HK-2 (cell line): ENCODE data around the gene PRKCG.
"Not testable (repeated sequence)": the region's sequence is repeated elsewhere in the genome, so short reads cannot be mapped to it uniquely, and the experiment has no call there.

Experiments
- DNase-seq: peaks from one replicate; pipeline ENCODE4 v3.0.0-alpha.2; 2018; ENCODE audit not compliant: unreplicated experiment

Gene PRKCG

DNA sequence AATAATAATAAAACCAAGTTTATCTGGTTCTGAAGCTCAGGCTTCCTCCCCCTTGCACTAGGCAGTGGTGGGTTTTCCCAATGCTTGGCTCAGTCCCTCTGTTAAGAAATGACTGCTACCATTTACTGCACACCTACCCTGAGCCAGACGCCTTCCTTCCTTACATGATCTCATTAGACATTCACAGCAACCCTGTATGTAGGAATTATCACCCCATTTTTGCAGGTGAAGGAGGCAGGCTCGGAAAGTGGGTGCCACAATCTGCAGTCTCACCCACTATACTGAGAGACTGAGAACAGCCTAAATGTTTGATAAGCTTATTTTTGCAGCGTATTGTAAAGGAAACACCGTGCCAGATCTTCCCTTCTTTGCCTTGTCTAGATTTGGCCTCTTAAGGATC is 62.4 kb downstream of the PRKCG start:
- DNase-seq, result no peak

DNA sequence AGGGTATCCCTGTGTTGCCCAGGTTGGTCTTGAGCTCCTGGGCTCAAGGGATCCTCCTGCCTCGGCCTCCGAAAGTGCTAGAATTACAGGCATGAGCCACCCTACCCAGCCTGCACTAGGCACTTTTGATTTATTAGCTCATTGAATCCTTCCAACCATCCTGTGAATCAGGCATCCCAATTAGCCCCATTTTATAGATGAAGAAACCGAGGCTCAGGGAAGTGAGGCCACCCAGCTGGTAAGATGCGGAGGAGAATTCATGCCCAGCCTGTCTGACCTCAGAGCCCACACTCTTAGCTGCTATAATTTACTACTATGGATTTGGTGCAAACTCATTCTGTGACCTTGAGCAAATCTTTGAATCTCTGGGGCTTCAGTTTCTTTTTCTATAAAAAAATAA is 62.9 kb downstream of the PRKCG start:
- no peak for DNase-seq

DNA sequence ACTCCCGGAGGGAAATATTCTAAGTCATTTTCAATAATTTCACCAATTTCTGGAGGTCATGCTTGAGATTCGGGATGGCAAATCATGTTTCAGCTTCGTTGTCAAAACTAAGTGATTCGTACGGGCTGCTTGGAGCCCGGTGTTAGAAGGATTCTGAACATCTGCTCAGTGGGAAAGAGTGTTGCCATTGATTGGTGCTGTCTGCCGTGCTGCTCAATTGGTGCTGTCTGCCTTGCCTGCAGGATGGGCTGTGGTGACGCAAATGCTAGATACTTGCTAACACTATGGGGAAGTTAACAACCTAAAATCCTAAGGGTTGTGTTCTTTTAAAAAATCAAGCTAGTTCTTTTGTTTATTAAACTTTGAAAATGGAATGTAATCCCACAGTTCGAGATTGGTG is 63.4 kb downstream of the PRKCG start:
- no peak for DNase-seq

DNA sequence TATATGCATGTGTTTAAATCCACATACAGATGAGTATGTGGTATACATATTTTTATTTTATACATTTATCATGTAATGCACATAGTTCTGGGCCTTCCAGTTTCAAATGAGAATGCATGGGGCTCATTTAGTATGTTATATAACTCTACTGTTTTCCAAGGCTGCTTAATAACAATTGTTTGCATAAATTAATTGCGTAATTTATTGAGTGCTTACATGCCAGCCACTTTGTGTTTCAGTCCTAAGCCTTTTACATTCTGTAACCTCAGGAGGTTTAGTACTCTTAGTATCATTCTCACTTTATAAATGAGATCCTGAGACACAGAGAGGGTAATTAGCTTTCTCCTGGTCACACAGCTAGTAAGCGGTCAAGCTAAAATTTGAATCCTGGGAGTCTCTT is 64.0 kb downstream of the PRKCG start:
- DNase-seq, result no peak

DNA sequence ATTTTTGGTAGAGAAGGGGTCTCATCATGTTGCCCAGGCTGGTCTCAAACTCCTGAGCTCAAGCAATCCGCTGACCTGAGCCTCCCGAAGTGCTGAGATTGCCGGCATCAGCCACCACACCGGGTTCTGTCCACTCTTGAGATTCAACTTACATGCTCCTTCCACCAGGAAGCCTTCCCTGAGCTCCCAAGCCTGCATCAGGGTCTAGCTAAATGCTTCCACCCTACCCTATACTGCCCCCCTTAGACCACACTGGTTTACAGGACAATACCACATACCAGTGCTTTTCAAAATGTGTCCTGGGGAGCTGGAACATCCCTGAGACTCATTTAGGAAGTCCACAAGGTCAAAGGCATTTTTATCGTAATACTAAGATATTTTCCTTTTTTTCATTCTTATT is 65.6 kb downstream of the PRKCG start:
- no peak for DNase-seq

DNA sequence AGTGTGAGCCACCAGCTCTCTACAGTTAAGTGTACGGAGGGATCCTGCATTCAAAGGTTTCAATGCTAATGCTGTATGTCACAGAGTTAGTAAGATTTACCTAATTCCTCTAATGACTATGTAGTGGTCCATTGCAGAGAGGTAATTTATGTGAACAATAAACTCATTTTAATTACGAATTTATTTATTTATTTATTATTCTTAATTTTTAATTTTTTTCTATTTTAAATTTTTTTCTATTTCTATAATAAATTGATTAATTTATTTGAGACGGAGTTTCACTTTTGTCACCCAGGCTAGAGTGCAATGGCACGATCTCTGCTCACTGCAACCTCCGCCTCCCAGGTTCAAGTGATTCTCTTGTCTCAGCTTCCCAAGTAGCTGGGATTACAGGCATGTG is 66.6 kb downstream of the PRKCG start:
- DNase-seq, result not testable (repeated sequence)

DNA sequence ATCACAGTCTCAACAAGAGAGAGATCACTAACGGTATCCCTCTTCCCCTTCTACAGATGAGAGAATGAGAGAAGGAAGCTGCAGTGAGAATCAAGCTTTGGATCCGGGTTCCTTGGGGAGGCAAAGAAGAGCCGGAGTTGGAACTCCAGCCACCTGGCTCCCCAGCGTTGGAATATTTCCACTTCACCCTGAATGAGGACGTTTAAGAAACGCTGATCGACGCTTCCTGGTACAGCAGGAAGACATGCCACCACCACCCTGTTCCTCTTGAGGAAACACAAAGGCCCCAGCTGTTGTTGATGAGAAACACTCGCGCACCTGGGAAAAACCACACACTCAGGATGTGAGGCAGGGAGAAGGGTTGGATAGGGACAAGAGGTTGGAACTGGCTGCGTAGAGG is 69.4 kb downstream of the PRKCG start:
- DNase-seq, result no peak

DNA sequence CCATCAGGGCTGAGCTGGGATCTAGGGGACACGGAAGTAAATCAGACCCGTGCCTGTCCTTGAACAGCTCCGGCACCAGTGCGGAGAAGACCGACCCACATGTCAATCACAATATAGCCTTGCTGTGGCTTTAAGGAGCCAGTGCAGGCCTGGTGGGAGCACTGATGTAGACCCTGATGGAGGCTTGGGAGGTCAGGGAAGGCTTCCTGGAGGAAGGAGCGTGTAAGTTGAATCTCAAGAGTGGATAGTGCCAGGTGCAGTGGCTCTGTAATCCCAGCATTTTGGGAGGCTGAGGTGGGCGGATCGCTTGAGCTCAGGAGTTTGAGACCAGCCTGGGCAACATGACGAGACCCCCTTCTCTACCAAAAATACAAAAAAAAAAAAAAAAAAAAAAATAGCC is 70.0 kb downstream of the PRKCG start:
- DNase-seq, result no peak

DNA sequence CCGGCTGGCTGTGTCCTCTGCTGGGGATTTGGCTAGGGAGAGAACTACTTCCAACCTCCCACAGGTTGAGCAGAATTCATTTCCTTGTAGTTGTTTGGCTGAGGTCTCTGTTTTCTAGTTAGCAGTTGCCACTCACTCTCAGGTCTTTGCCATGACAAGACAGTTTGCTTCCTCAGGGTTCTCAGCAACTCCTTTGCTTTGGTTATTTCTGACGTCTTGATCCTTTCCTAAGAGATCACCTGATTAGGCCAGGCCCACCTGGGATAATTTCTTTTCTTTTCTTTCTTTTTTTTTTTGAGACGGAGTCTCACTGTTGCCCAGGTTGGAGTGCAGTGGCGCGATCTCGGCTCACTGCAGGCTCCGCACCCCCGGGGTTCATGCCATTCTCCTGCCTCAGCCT is 71.4 kb downstream of the PRKCG start:
- no peak for DNase-seq
